WTC11 (cell line): ENCODE results near the gene BTBD1. TPM values are rescaled to one million over a fixed set of nuclear protein-coding genes. Genes with fewer than 3 reads are reported as not detected.

Experiments
- ATAC-seq: fragments of 200-7000 bp; cut with Tn5 transposase; 2 replicates; pipeline ENCODE4 v1.10.0; 2021; ENCODE audit warnings: mild to moderate bottlenecking, moderate library complexity
- CTCF ChIA-PET: fragments of 300-600 bp; sonication (Branson Sonifier 250); formaldehyde crosslinking; loops from one replicate; lab custom pipeline; 2021; ENCODE audit warnings: antibody characterized with exemption; lab: Charles Lee
- POLR2A ChIA-PET: fragments of 350-600 bp; sonication (Branson Sonifier 250); formaldehyde crosslinking; loops from one replicate; lab custom pipeline; 2021; ENCODE audit warnings: antibody characterized with exemption; lab: Charles Lee
- DNase-seq: peaks from one replicate; pipeline ENCODE4 v3.0.0; 2021; ENCODE audit warnings: low spot score
- H3K27ac Mint-ChIP-seq: 2 replicates; pipeline ENCODE4 v1.8.0; 2021; ENCODE audit warnings: mixed read lengths
- H3K27me3 Mint-ChIP-seq: 2 replicates; pipeline ENCODE4 v1.8.0; 2021; ENCODE audit warnings: low read depth, mild to moderate bottlenecking, moderate library complexity, mixed read lengths
- H3K36me3 Mint-ChIP-seq: 2 replicates; pipeline ENCODE4 v1.8.0; 2021; ENCODE audit warnings: mixed read lengths
- H3K4me1 Mint-ChIP-seq: 2 replicates; pipeline ENCODE4 v1.8.0; 2022; ENCODE audit warnings: mixed read lengths
- H3K4me3 Mint-ChIP-seq: 2 replicates; pipeline ENCODE4 v1.8.0; 2021; ENCODE audit warnings: mild to moderate bottlenecking, moderate library complexity, mixed read lengths
- H3K9me3 Mint-ChIP-seq: 2 replicates; pipeline ENCODE4 v1.8.0; 2021; ENCODE audit warnings: mixed read lengths
- ATF1 ChIP-seq: sonication (generic); formaldehyde crosslinking; IDR thresholded peaks from 2 replicates; pipeline ENCODE4 v1.8.1; 2023; ENCODE audit warnings: mild to moderate bottlenecking, moderate library complexity, missing genetic modification reagents
- E2F4 ChIP-seq: sonication (generic); formaldehyde crosslinking; IDR thresholded peaks from 2 replicates; pipeline ENCODE4 v1.8.1; 2022; ENCODE audit warnings: low read depth, mild to moderate bottlenecking, moderate library complexity, missing genetic modification reagents, borderline replicate concordance
- GRHL2 ChIP-seq: fragments of 250-450 bp; sonication (Bioruptor Pico); IDR thresholded peaks from 2 replicates; pipeline ENCODE4 v1.8.0; 2022; ENCODE audit warnings: mild to moderate bottlenecking, moderate library complexity; ENCODE audit not compliant: insufficient replicate concordance, severe bottlenecking
- GTF2I ChIP-seq: fragments of 250-450 bp; sonication (Bioruptor Pico); conservative IDR thresholded peaks from 2 replicates; pipeline ENCODE4 v1.4.0; 2021; ENCODE audit warnings: mild to moderate bottlenecking
- NFATC4 ChIP-seq: fragments of 250-450 bp; sonication (Bioruptor Pico); IDR thresholded peaks from 2 replicates; pipeline ENCODE4 v1.9.0; 2021; ENCODE audit warnings: mild to moderate bottlenecking
- NR2C2 ChIP-seq: sonication (generic); formaldehyde crosslinking; IDR thresholded peaks from 2 replicates; pipeline ENCODE4 v1.8.0; 2022; ENCODE audit warnings: mild to moderate bottlenecking, missing genetic modification reagents
- OVOL2 ChIP-seq: fragments of 250-450 bp; sonication (Bioruptor Pico); IDR thresholded peaks from 2 replicates; pipeline ENCODE4 v1.9.0; 2021; ENCODE audit warnings: mild to moderate bottlenecking, borderline replicate concordance
- PRDM15 ChIP-seq: sonication (generic); formaldehyde crosslinking; IDR thresholded peaks from 2 replicates; pipeline ENCODE4 v1.8.0; 2022; ENCODE audit warnings: missing genetic modification reagents
- SMAD3 ChIP-seq: sonication (generic); formaldehyde crosslinking; IDR thresholded peaks from 2 replicates; pipeline ENCODE4 v1.8.0; 2022; ENCODE audit warnings: missing genetic modification reagents, mild to moderate bottlenecking, borderline replicate concordance
- TEAD4 ChIP-seq: sonication (generic); formaldehyde crosslinking; IDR thresholded peaks from 2 replicates; pipeline ENCODE4 v1.8.0; 2022; ENCODE audit warnings: mild to moderate bottlenecking, missing genetic modification reagents
- TP53 ChIP-seq: sonication (generic); formaldehyde crosslinking; IDR thresholded peaks from 2 replicates; pipeline ENCODE4 v1.8.1; 2023; ENCODE audit warnings: mild to moderate bottlenecking, missing genetic modification reagents
- ZBTB43 ChIP-seq: sonication (generic); formaldehyde crosslinking; IDR thresholded peaks from 2 replicates; pipeline ENCODE4 v1.8.1; 2023; ENCODE audit warnings: mild to moderate bottlenecking, missing genetic modification reagents
- ZMAT4 ChIP-seq: fragments of 250-450 bp; sonication (Bioruptor Pico); IDR thresholded peaks from 2 replicates; pipeline ENCODE4 v1.9.0; 2021; ENCODE audit warnings: mild to moderate bottlenecking
- ZNF219 ChIP-seq: sonication (generic); formaldehyde crosslinking; IDR thresholded peaks from 2 replicates; pipeline ENCODE4 v1.8.0; 2023; ENCODE audit warnings: missing genetic modification reagents, mild to moderate bottlenecking, borderline replicate concordance
- ZNF263 ChIP-seq: sonication (generic); formaldehyde crosslinking; IDR thresholded peaks from 2 replicates; pipeline ENCODE4 v1.8.1; 2022; ENCODE audit warnings: low read depth, mild to moderate bottlenecking, moderate library complexity, missing genetic modification reagents
- ZNF416 ChIP-seq: fragments of 250-450 bp; sonication (Bioruptor Pico); IDR thresholded peaks from 2 replicates; pipeline ENCODE4 v1.9.0; 2021; ENCODE audit warnings: mild to moderate bottlenecking, inconsistent platforms
- total RNA-seq: library from RNA; stranded (reverse); gene quantifications from 3 replicates; pipeline ENCODE4 v1.2.3, GENCODE V29; 2021
- TF ChIP-seq, protein P1 (sequence below): sonication (generic); formaldehyde crosslinking; IDR thresholded peaks from 2 replicates; pipeline ENCODE4 v1.8.0; 2022; ENCODE audit warnings: mild to moderate bottlenecking, missing genetic modification reagents
- TF ChIP-seq, protein P2 (sequence below): sonication (generic); formaldehyde crosslinking; IDR thresholded peaks from 2 replicates; pipeline ENCODE4 v1.8.1; 2022; ENCODE audit warnings: mild to moderate bottlenecking, moderate library complexity, missing genetic modification reagents
- TF ChIP-seq, protein P3 (sequence below): fragments of 250-450 bp; sonication (Bioruptor Pico); IDR thresholded peaks from 2 replicates; pipeline ENCODE4 v1.9.0; 2021; ENCODE audit warnings: moderate library complexity, mild to moderate bottlenecking, inconsistent platforms, borderline replicate concordance

BTBD1 gene
- total RNA-seq, 1 experiment from 2014 or later, result 39.6 TPM

- Mint-ChIP-seq H3K27me3 (peaks cover 28% of the 10 kb centered on the region), H3K27ac (no peak overlapping the region), H3K4me3 (no peak overlapping the region), H3K4me1 (peaks cover 7% of the 10 kb centered on the region), H3K36me3 (no peaks in the 10 kb centered on the region), H3K9me3 (peaks cover 13% of the 10 kb centered on the region)
- CTCF ChIA-PET, result no interaction called here
- ATAC-seq (no peak), DNase-seq (no peak)
- POLR2A ChIA-PET, result interaction anchor here (0.5 kb wide), 1 partner anchor 79 kb away, joined by 4 read pairs; no protein-coding TSS in a partner anchor
- TF ChIP-seq TEAD4 (CRISPR knock-in tag) (no peak), NR2C2 (no peak), GRHL2 (CRISPR knock-in tag) (no peak), NFATC4 (CRISPR knock-in tag) (no peak), ZNF219 (CRISPR knock-in tag) (no peak), OVOL2 (CRISPR knock-in tag) (no peak), E2F4 (CRISPR knock-in tag) (no peak)
- TF ChIP-seq, protein P1, sequence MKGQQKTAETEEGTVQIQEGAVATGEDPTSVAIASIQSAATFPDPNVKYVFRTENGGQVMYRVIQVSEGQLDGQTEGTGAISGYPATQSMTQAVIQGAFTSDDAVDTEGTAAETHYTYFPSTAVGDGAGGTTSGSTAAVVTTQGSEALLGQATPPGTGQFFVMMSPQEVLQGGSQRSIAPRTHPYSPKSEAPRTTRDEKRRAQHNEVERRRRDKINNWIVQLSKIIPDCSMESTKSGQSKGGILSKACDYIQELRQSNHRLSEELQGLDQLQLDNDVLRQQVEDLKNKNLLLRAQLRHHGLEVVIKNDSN (CRISPR knock-in tag), result no peak
Measured at GRCh38 chr15:82980981-82981380, 86.1 kb downstream of the BTBD1 start.

DNA sequence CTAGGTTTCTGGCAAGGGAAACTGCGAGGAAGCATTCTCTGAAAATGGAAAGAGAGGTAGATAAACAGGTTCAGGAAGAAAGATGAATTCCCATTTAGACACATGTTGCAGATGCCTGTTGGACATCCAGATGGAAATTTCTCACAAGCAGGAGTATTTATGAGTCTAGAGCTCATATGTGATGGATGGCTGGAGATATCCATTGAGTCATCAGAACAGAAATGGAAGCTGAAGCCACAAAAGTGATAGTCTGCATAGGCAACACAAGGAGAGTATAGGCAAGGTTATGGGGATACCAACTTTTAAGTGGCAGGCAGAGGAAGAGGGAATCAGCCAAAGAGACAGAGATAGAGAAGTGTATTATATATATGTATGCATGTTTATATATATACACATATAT is 87.3 kb downstream of the BTBD1 start:
- Mint-ChIP-seq H3K36me3 (no peaks in the 10 kb centered on the region), H3K27me3 (peaks cover 18% of the 10 kb centered on the region), H3K27ac (no peak overlapping the region), H3K4me3 (no peak overlapping the region), H3K9me3 (peaks cover 3% of the 10 kb centered on the region), H3K4me1 (no peaks in the 10 kb centered on the region)
- DNase-seq, result no peak
- no peak for TF ChIP-seq ZBTB43 (CRISPR knock-in tag)
- no peak for TF ChIP-seq GTF2I (CRISPR knock-in tag)
- TF ChIP-seq ZNF416 (CRISPR knock-in tag), result no peak
- TF ChIP-seq TP53 (CRISPR knock-in tag), result no peak
- TF ChIP-seq, protein P2, sequence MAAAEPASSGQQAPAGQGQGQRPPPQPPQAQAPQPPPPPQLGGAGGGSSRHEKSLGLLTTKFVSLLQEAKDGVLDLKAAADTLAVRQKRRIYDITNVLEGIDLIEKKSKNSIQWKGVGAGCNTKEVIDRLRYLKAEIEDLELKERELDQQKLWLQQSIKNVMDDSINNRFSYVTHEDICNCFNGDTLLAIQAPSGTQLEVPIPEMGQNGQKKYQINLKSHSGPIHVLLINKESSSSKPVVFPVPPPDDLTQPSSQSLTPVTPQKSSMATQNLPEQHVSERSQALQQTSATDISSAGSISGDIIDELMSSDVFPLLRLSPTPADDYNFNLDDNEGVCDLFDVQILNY (CRISPR knock-in tag), result no peak
- no peak for TF ChIP-seq PRDM15 (CRISPR knock-in tag)
- CTCF ChIA-PET, result no interaction called here
- ATAC-seq, result no peak
- POLR2A ChIA-PET, result no interaction called here

GRCh38 chr15:82978438-82978837 is 88.6 kb downstream of the BTBD1 start:
- no peaks in the 10 kb centered on the region for H3K36me3 Mint-ChIP-seq
- no peak overlapping the region for H3K27ac Mint-ChIP-seq
- CTCF ChIA-PET, result no interaction called here

More at GRCh38 chr15:82978438-82978837, 88.6 kb downstream of the BTBD1 start:
- Mint-ChIP-seq H3K27me3 (peaks cover 10% of the 10 kb centered on the region), H3K4me1 (no peaks in the 10 kb centered on the region), H3K9me3 (no peaks in the 10 kb centered on the region), H3K4me3 (no peak overlapping the region)
- POLR2A ChIA-PET, result no interaction called here
- TF ChIP-seq ZNF263, result no peak
- TF ChIP-seq, protein P3, sequence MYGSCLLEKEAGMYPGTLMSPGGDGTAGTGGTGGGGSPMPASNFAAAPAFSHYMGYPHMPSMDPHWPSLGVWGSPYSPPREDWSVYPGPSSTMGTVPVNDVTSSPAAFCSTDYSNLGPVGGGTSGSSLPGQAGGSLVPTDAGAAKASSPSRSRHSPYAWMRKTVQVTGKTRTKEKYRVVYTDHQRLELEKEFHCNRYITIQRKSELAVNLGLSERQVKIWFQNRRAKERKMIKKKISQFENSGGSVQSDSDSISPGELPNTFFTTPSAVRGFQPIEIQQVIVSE, result no peak
- no peak for TF ChIP-seq ZMAT4 (CRISPR knock-in tag)
- TF ChIP-seq ATF1 (CRISPR knock-in tag), result no peak
- no peak for TF ChIP-seq SMAD3 (CRISPR knock-in tag)
- DNase-seq (no peak), ATAC-seq (no peak)
